Keratinocyte (primary cell): ENCODE data around the gene RCAN2. TPM values are rescaled to one million over a fixed set of nuclear protein-coding genes. Genes with fewer than 3 reads are reported as not detected.
"Not testable (repeated sequence)": the region's sequence is repeated elsewhere in the genome, so short reads cannot be mapped to it uniquely, and the experiment has no call there.

Experiments used
- DNase-seq: peaks from one replicate; pipeline ENCODE4 v3.0.0-alpha.2; 2011; ENCODE audit warnings: low read depth, missing footprints, low spot score
- FAIRE-seq: peaks from 2 replicates; lab custom pipeline; 2011; peaks lifted over from hg19 to GRCh38; lab: Jason Lieb, UNC
- H2AFZ ChIP-seq: 2 replicates; pipeline ENCODE4 v1.6.0; 2012; ENCODE audit warnings: low read length, control low read depth, inconsistent platforms; ENCODE audit not compliant: control insufficient read depth
- H3K27ac ChIP-seq: 2 replicates; pipeline ENCODE4 v1.5.1; 2011; ENCODE audit warnings: low read length; ENCODE audit not compliant: control insufficient read depth, insufficient read depth
- H3K27me3 ChIP-seq: 3 replicates; pipeline ENCODE4 v1.6.0; 2011; ENCODE audit warnings: low read length; ENCODE audit not compliant: control insufficient read depth, insufficient read depth; ENCODE audit errors: extremely low read depth
- H3K36me3 ChIP-seq, 2 experiments: 2 replicates in 1 of 2; 3 replicates in 1 of 2; pipeline ENCODE4 v1.5.1; 2011; ENCODE audit warnings: low read length in 2 of 2, mild to moderate bottlenecking in 1 of 2; ENCODE audit not compliant: control insufficient read depth in 2 of 2, insufficient read depth in 2 of 2; ENCODE audit errors: extremely low read depth in 1 of 2
- H3K4me1 ChIP-seq: 3 replicates; pipeline ENCODE4 v1.5.1; 2011; ENCODE audit warnings: low read length; ENCODE audit not compliant: control insufficient read depth, insufficient read depth; ENCODE audit errors: extremely low read depth
- H3K4me2 ChIP-seq: 3 replicates; pipeline ENCODE4 v1.6.0; 2011; ENCODE audit warnings: low read depth, low read length; ENCODE audit not compliant: control insufficient read depth, insufficient read depth; ENCODE audit errors: extremely low read depth
- H3K4me3 ChIP-seq, 3 experiments: fragments of 200-600 bp in 1 of 3; sonication (generic) in 1 of 3; 2 replicates in 2 of 3; 3 replicates in 1 of 3; pipeline ENCODE4 v1.5.1; 2011 to 2016; ENCODE audit warnings: low read length in 3 of 3, mild to moderate bottlenecking in 3 of 3, control low read depth in 2 of 3, inconsistent platforms in 1 of 3, low read depth in 1 of 3, mixed read lengths in 1 of 3, mixed run types in 1 of 3, moderate library complexity in 1 of 3; ENCODE audit not compliant: control insufficient read depth in 2 of 3, insufficient read depth in 2 of 3; ENCODE audit errors: extremely low read depth in 1 of 3
- H3K79me2 ChIP-seq: 2 replicates; pipeline ENCODE4 v1.6.0; 2012; ENCODE audit warnings: low read length; ENCODE audit not compliant: control insufficient read depth, insufficient read depth
- H3K9ac ChIP-seq: 3 replicates; pipeline ENCODE4 v1.6.0; 2011; ENCODE audit warnings: low read length; ENCODE audit not compliant: control insufficient read depth, insufficient read depth; ENCODE audit errors: extremely low read depth
- H3K9me1 ChIP-seq: 3 replicates; pipeline ENCODE4 v1.6.0; 2011; ENCODE audit warnings: low read length; ENCODE audit not compliant: control insufficient read depth, insufficient read depth; ENCODE audit errors: extremely low read depth
- H3K9me3 ChIP-seq: 2 replicates; pipeline ENCODE4 v1.5.1; 2012; ENCODE audit warnings: low read depth, low read length; ENCODE audit not compliant: control insufficient read depth
- H4K20me1 ChIP-seq: 3 replicates; pipeline ENCODE4 v1.6.0; 2011; ENCODE audit warnings: low read length; ENCODE audit not compliant: control insufficient read depth, insufficient read depth; ENCODE audit errors: extremely low read depth
- EZH2 ChIP-seq: IDR thresholded peaks from one replicate; pipeline ENCODE4 v1.6.1; 2012; ENCODE audit warnings: inconsistent platforms, mild to moderate bottlenecking, low read length, moderate library complexity
- dilution Hi-C: fragments of 300-500 bp; cut with MboI; formaldehyde crosslinking; loops from one replicate; pipeline ENCODE4 v1.7.0; 2020; ENCODE audit warnings: low sequenced_read_pairs; ENCODE audit not compliant: extremely low pct_ligation_motif_present
- polyA plus RNA-seq, 5 experiments: library from polyadenylated mRNA; depleted of rRNA in 3 of 5; stranded (reverse) in 3 of 5; stranded (forward) in 1 of 5; unstranded in 1 of 5; fragments of >200 nt; gene quantifications; 1 replicate in 1 of 5; 2 replicates in 3 of 5; 3 replicates in 1 of 5; pipeline versions ENCODE4 v1.2.1 to v1.2.3, GENCODE V29; 2011 to 2012; ENCODE audit warnings: missing spikeins in 2 of 5, low read depth in 1 of 5, low replicate concordance in 1 of 5
- TF ChIP-seq, protein P1 (sequence below), 3 experiments: IDR thresholded peaks in 1 of 3; conservative IDR thresholded peaks in 1 of 3; optimal IDR thresholded peaks in 1 of 3; 2 replicates in 2 of 3; 3 replicates in 1 of 3; pipeline versions ENCODE3 to v1.5.1; 2011; ENCODE audit warnings: low read length in 3 of 3, mild to moderate bottlenecking in 3 of 3, moderate library complexity in 2 of 3, control low read depth in 1 of 3, inconsistent platforms in 1 of 3; ENCODE audit not compliant: insufficient read depth in 2 of 3; ENCODE audit errors: extremely low read depth in 1 of 3

RCAN2 gene
- polyA plus RNA-seq, 1 donor (not counting 4 experiments of a cell fraction or from before 2014, with no cell fraction given): not detected

DNA sequence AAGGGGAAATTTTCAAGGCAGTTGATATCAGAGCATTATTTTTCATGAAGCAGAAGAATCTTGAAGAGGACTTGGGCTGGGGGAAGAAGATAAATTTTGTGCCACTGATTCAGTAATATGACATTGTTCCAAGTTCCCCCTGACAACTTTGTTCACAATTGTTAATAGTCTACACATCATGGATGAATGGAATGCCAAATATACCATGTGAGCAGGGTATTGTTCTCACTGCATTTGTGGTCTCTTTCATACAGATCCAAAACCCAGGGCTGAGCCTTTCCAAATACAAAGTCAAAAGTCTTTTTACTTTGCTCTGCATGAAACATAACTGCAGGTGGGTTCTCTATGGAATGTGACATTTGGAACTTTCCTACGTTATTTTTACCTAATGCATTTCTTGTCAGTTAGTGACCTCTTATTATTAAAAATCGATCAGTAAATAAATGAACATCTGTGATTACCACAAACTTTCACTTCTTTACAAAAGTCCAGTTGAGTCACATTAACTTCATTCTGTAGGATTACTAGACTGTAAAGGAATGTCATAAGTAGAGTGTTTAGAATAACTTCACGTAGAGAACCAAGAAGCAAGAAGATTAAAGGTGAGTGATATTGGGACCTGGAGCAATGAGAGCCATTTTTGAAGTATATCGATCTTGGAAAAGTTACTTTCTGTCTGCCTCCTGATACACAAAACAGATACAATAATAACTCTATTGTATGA is 100.9 kb downstream of the RCAN2 start:
- Histone ChIP-seq H3K27me3 (no peaks in the 10 kb centered on the region), H4K20me1 (no peaks in the 10 kb centered on the region), H3K36me3 (no peaks in the 10 kb centered on the region), H3K4me3 (no peak overlapping the region), H3K27ac (no peak overlapping the region), H3K79me2 (no peaks in the 10 kb centered on the region), H2AFZ (no peak overlapping the region), H3K4me2 (no peak overlapping the region), H3K9me3 (no peaks in the 10 kb centered on the region), H3K9ac (no peak overlapping the region), H3K4me1 (no peaks in the 10 kb centered on the region), H3K9me1 (no peaks in the 10 kb centered on the region)
- TF ChIP-seq EZH2: no peak
- TF ChIP-seq, protein P1, sequence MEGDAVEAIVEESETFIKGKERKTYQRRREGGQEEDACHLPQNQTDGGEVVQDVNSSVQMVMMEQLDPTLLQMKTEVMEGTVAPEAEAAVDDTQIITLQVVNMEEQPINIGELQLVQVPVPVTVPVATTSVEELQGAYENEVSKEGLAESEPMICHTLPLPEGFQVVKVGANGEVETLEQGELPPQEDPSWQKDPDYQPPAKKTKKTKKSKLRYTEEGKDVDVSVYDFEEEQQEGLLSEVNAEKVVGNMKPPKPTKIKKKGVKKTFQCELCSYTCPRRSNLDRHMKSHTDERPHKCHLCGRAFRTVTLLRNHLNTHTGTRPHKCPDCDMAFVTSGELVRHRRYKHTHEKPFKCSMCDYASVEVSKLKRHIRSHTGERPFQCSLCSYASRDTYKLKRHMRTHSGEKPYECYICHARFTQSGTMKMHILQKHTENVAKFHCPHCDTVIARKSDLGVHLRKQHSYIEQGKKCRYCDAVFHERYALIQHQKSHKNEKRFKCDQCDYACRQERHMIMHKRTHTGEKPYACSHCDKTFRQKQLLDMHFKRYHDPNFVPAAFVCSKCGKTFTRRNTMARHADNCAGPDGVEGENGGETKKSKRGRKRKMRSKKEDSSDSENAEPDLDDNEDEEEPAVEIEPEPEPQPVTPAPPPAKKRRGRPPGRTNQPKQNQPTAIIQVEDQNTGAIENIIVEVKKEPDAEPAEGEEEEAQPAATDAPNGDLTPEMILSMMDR (optimal IDR thresholded peaks at IDR 0.05 in 1 of 3, IDR thresholded peaks at IDR 0.05 in 1 of 3, conservative IDR thresholded peaks at IDR 0.05 in 1 of 3; ENCODE audit: extremely low read depth in 1 of 3, insufficient read depth in 2 of 3, low read length in 3 of 3): no peak
- DNase-seq: no peak
- no peak for FAIRE-seq
- dilution Hi-C loops: no loop called here

DNA sequence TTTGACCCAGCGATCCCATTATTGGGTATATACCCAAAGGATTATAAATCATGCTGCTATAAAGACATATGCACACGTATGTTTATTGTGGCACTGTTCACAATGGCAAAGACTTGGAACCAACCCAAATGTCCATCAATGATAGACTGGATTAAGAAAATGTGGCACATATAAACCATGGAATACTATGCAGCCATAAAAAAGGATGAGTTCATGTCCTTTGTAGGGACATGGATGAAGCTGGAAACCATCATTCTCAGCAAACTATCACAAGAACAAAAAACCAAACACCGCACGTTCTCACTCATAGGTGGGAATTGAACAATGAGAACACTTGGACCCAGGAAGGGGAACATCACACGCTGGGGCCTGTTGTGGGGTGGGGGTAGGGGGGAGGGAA is 103.5 kb downstream of the RCAN2 start:
- H3K9me1 ChIP-seq, FAIRE-seq, H3K27ac ChIP-seq: not testable (repeated sequence)

DNA sequence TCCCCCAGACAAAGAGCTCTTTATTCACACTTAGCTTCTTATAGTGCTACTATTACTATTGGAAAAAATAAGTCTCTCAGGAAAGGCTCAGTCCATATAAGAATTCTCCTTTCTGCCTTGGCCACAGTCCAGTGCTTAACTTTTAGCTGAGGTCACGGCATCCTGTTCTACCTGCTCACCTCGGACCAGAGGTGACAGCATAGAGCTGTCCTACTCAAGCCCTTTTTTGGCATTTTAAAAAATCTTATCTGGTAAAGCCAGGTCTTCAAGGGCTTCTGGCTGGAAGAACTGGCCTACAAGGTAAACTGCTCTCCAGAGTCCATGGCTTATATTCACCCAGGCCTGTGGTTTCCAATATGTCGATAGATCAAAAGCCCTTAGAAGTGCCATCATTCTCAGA is 109.7 kb downstream of the RCAN2 start:
- no peaks in the 10 kb centered on the region for H4K20me1 ChIP-seq
- H2AFZ ChIP-seq: no peak overlapping the region
- no peaks in the 10 kb centered on the region for H3K36me3 ChIP-seq
- H3K4me2 ChIP-seq: no peak overlapping the region
- DNase-seq: no peak
- H3K4me3 ChIP-seq: no peak overlapping the region
- H3K9me1 ChIP-seq: no peaks in the 10 kb centered on the region
- no peaks in the 10 kb centered on the region for H3K79me2 ChIP-seq
- FAIRE-seq: no peak
- no peaks in the 10 kb centered on the region for H3K27me3 ChIP-seq
- no peaks in the 10 kb centered on the region for H3K4me1 ChIP-seq
- TF ChIP-seq, protein P1 (optimal IDR thresholded peaks at IDR 0.05 in 1 of 3, IDR thresholded peaks at IDR 0.05 in 1 of 3, conservative IDR thresholded peaks at IDR 0.05 in 1 of 3; ENCODE audit: extremely low read depth in 1 of 3, insufficient read depth in 2 of 3, low read length in 3 of 3): no peak
- TF ChIP-seq EZH2: no peak
- H3K9me3 ChIP-seq: no peaks in the 10 kb centered on the region
- no peak overlapping the region for H3K9ac ChIP-seq
- H3K27ac ChIP-seq: no peak overlapping the region
- dilution Hi-C loops: no loop called here

More for the DNA sequence above, 103.5 kb downstream of the RCAN2 start:
- H3K79me2 ChIP-seq, H3K4me2 ChIP-seq, H3K9ac ChIP-seq, H2AFZ ChIP-seq, dilution Hi-C loops, H3K27me3 ChIP-seq, H3K9me3 ChIP-seq, DNase-seq, H3K36me3 ChIP-seq, H4K20me1 ChIP-seq, H3K4me1 ChIP-seq, H3K4me3 ChIP-seq: not testable (repeated sequence)
